Activated CD4-positive, alpha-beta memory T cell treated with anti-CD3 and anti-CD28 coated beads for 36 hours (primary cell): ENCODE measurements around the gene ATMIN. TPM values are rescaled to one million over a fixed set of nuclear protein-coding genes. Genes with fewer than 3 reads are reported as not detected.

Experiments used
- CTCF ChIA-PET: fragments of 350-600 bp; sonication (Branson Sonifier 250); formaldehyde crosslinking; loops from one replicate; lab custom pipeline; 2021; ENCODE audit warnings: antibody characterized with exemption, inconsistent platforms; lab: Charles Lee
- POLR2A ChIA-PET: fragments of 350-600 bp; sonication (Branson Sonifier 250); formaldehyde crosslinking; loops from one replicate; lab custom pipeline; 2021; ENCODE audit warnings: antibody characterized with exemption; lab: Charles Lee
- DNase-seq: peaks from one replicate; pipeline ENCODE4 v3.0.0-alpha.2; 2020
- H3K27ac Mint-ChIP-seq: one replicate; pipeline ENCODE4 v1.8.0; 2021; ENCODE audit warnings: mixed read lengths
- H3K27me3 Mint-ChIP-seq: one replicate; pipeline ENCODE4 v1.8.0; 2021; ENCODE audit warnings: mixed read lengths
- H3K36me3 Mint-ChIP-seq: one replicate; pipeline ENCODE4 v1.8.0; 2021; ENCODE audit warnings: mixed read lengths
- H3K4me1 Mint-ChIP-seq: one replicate; pipeline ENCODE4 v1.8.0; 2021; ENCODE audit warnings: low read depth, mixed read lengths
- H3K4me3 Mint-ChIP-seq: one replicate; pipeline ENCODE4 v1.8.0; 2021; ENCODE audit warnings: mild to moderate bottlenecking, mixed read lengths
- H3K9me3 Mint-ChIP-seq: one replicate; pipeline ENCODE4 v1.8.0; 2021; ENCODE audit warnings: mixed read lengths
- intact Hi-C: fragments of 100-400 bp; cut with micrococcal nuclease; formaldehyde crosslinking; loops from one replicate; pipeline ENCODE4 v1.15.1; 2023
- total RNA-seq, 2 experiments: library from RNA; stranded (reverse); gene quantifications; one replicate each; pipeline ENCODE4 v1.2.3, GENCODE V29; 2021

Gene ATMIN
- total RNA-seq, 2 experiments from 2014 or later, result 19.3 to 21.3 TPM

DNA sequence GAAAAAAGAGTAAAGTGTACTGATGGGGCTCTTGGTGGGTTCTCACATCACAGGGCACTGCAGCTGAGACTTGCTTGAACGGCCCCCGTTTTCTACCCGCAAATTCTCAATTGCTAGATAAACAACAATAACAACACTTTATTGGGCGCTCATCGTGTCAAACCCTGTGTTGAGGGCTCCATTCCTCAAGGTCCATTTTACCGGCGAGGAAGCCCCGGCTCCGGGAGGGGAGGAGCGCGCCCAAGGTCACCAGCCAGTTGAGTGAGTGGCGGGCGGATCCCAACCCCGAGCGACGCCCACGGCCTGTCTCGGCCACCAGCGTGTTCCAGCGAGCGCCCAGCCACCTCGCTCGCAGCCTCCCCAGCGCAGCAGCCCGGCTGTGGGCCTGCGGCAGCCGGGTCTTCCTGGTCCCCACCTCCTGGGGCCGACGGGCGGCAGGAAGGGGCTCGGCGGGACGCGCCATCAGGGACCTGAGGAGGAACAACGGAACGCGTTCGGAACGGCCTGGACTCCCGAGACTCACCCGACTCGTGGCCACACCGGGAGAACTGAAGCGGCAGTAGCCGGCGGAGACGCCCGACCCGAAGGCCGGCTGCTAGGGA, 29.3 kb upstream of the ATMIN start:
- Mint-ChIP-seq H3K9me3 (no peaks in the 10 kb centered on the region), H3K4me1 (peaks cover 48% of the 10 kb centered on the region), H3K27ac (peak overlapping the region; percentile 98), H3K36me3 (peaks cover 24% of the 10 kb centered on the region), H3K4me3 (peak overlapping the region; percentile 88), H3K27me3 (no peaks in the 10 kb centered on the region)
- CTCF ChIA-PET, result interaction anchor here (1.3 to 8.5 kb wide), 3 partner anchors 9 to 27 kb away, joined by 4 to 139 read pairs (median 13); partner anchors contain the start of gene ATMIN
- POLR2A ChIA-PET, result interaction anchor here (0.9 to 1.1 kb wide), 5 partner anchors 8 to 426 kb away, joined by 3 to 8 read pairs (median 4); partner anchors contain the start of genes ATMIN and C16orf46
- peak; percentile 85 for DNase-seq
- intact Hi-C loops, result loop anchor here (2.0 to 10.0 kb wide), 5 partner anchors 200 to 1648 kb away; partner anchors contain the start of gene GAN

DNA sequence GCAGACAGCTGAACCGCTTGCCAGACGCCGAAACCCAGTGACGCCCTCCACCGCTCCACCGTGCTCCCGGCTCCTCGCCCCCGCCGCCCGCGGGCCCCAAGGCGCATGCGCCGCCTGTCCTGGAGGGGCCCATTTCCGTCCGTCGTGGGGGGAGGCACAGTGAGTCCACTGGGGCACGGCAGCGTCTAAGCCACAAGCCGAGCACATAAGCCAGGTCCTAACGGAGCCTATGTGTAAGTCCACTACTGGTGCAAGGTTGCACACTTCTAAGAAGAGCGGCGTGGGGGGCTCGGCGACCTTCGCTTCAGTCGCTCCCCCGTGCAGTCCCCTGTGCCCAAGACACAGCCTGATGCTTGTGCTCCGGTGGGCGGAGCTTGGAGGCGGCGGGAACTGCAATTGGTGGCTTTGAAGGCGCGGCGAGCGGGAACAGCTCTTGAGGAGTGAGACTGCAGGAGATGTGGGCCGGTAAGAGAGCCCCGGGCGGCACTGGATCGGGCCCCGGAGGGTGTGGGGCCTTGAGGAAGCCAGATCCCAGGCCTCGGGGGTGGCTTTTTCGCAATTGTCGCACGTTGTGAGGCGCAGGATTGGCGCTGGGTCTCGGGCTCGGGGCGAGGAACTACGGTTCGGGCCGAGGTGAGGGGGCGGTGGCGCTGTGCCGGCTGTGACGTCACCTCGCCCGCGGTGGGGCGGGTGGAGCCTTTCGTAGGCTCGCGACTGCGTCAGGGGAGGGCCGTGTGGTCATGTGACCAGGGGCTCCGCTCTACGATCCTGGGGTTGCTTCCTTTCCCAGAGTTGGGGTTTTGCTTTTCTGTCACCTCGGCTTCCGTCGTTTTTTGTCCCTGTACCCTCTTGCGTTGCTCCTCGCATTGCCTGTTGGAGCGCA, 28.6 kb upstream of the ATMIN start, which contains the start of the genes CENPN and CMC2:
CENPN (plus strand) TSS at position 402 of the 883 bp plus-strand sequence. CDS start 4,726 bp downstream, outside the sequence.
CMC2 (minus strand) TSS at position 73 of the 883 bp plus-strand sequence. CDS start 9,491 bp downstream, outside the sequence.
- H3K27ac Mint-ChIP-seq, result peak within 1 kb of the TSS; percentile 98
- H3K4me1 Mint-ChIP-seq, result peaks cover 41% of the 10 kb centered on the region
- H3K9me3 Mint-ChIP-seq, result no peaks in the 10 kb centered on the region
- intact Hi-C loops, result loop anchor here (1.0 to 10.0 kb wide), 7 partner anchors 28 to 1648 kb away; partner anchors contain the start of genes ATMIN and GAN
- peak within 1 kb of the TSS; percentile 88 for H3K4me3 Mint-ChIP-seq
- ChIA-PET CTCF (interaction anchor here (8.5 kb wide), 1 partner anchor 26 kb away, joined by 139 read pairs; the partner anchor contains the start of gene ATMIN), POLR2A (interaction anchor here (0.9 to 1.0 kb wide), 4 partner anchors 10 to 427 kb away, joined by 3 to 8 read pairs (median 4); partner anchors contain the start of genes ATMIN and C16orf46)
- DNase-seq, result peak; percentile 98
- peaks cover 25% of the 10 kb centered on the region for H3K36me3 Mint-ChIP-seq
- H3K27me3 Mint-ChIP-seq, result no peaks in the 10 kb centered on the region

DNA sequence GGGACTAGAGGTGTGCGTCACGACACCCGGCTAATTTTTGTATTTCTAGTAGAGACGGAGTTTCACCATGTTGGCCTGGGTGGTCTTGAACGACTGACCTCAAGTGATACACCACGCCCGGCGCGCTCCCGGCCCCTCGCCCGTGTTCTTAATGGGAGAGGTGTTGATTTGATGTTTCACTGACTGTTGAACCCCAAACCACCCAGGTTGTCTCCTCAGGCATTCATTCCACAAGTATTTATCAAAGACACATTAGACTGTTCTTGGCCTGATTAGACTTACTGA, 27.2 kb upstream of the ATMIN start:
- Mint-ChIP-seq H3K4me3 (peak overlapping the region; percentile 88), H3K9me3 (no peaks in the 10 kb centered on the region), H3K27ac (peak overlapping the region; percentile 98), H3K36me3 (peaks cover 31% of the 10 kb centered on the region), H3K27me3 (no peaks in the 10 kb centered on the region), H3K4me1 (peaks cover 28% of the 10 kb centered on the region)
- DNase-seq, result no peak
- POLR2A ChIA-PET, result no interaction called here
- CTCF ChIA-PET, result interaction anchor here (0.7 kb wide), 1 partner anchor 84 kb away, joined by 3 read pairs; no protein-coding TSS in a partner anchor
- intact Hi-C loops, result loop anchor here (5.0 to 10.0 kb wide), 4 partner anchors 306 to 1646 kb away; partner anchors contain the start of gene GAN

DNA sequence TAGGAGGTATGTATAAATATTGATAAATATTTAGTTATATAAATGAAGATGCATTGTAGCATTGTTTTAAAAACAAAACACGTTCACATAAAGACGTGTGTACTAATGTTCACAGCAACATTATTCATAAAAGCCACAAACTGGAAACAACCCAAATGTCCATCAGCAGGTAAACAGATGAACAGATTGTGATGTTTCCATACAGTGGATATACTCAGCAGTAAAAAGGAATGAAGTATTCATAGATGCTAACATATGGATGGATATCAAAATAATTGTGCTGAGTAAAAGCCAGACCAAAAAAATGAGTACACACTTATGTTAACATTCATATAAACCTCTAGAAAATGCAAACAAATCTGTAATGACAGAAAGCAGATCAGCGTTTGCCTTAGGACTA, 22.7 kb upstream of the ATMIN start:
- CTCF ChIA-PET, result no interaction called here

DNA sequence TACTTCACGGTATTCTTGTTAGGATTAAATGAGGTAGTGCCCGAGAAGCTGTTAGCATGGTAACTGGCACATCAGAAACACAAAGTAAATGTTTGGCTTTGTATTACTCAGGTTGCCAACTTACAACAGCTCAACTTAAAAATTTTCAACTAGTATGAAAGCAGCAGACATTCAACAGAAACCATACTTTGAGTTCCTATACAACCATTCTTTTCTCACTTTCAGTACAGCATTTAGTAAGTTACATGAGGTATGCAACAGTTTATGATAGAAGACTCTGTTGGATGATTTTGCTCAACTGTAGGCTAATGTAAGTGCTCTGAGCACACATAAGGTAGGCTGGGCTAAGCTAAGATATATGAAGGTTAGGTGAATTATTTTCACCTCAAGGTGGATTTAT, 21.0 kb upstream of the ATMIN start:
- POLR2A ChIA-PET, result interaction anchor here (0.8 to 1.1 kb wide), 2 partner anchors 9 to 14 kb away, joined by 3 read pairs; no protein-coding TSS in a partner anchor

More for the DNA sequence above, 22.7 kb upstream of the ATMIN start:
- intact Hi-C loops, result no loop called here
- POLR2A ChIA-PET, result no interaction called here
- Mint-ChIP-seq H3K36me3 (peaks cover 57% of the 10 kb centered on the region), H3K27me3 (no peaks in the 10 kb centered on the region), H3K4me3 (no peak overlapping the region), H3K9me3 (no peaks in the 10 kb centered on the region), H3K4me1 (peaks cover 14% of the 10 kb centered on the region), H3K27ac (no peak overlapping the region)
- DNase-seq, result no peak

DNA sequence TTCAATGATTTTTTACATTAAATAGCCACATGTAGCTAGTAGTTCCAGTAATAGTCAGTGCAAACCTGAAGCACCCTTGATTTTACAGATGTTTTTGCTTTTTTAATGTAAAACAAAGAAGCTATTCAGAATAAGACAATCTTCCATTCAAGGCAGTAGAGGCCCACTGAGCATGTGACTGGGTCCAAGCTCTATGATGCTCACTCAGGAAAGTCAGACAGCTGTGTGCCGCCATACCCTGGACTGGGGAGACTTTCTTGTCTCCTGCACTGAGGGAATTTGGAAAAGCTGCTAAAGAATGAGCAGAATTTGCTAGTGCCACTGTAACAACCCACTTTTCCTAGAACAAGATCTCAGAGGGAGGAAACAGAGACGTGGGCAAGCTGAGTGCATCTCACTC, 17.1 kb upstream of the ATMIN start:
- Mint-ChIP-seq H3K27me3 (no peaks in the 10 kb centered on the region), H3K9me3 (no peaks in the 10 kb centered on the region), H3K27ac (no peak overlapping the region), H3K4me1 (peaks cover 8% of the 10 kb centered on the region), H3K4me3 (no peak overlapping the region), H3K36me3 (peaks cover 56% of the 10 kb centered on the region)
- DNase-seq, result no peak
- CTCF ChIA-PET, result interaction anchor here (0.6 to 1.5 kb wide), 7 partner anchors 8 to 282 kb away, joined by 3 to 7 read pairs (median 3); partner anchors contain the start of gene ATMIN
- intact Hi-C loops, result no loop called here
- POLR2A ChIA-PET, result no interaction called here

More for the DNA sequence above, 21.0 kb upstream of the ATMIN start:
- DNase-seq, result no peak
- intact Hi-C loops, result no loop called here
- Mint-ChIP-seq H3K9me3 (no peaks in the 10 kb centered on the region), H3K36me3 (peaks cover 60% of the 10 kb centered on the region), H3K27ac (peak overlapping the region; percentile 52), H3K4me3 (no peak overlapping the region), H3K27me3 (no peaks in the 10 kb centered on the region), H3K4me1 (peaks cover 8% of the 10 kb centered on the region)
- CTCF ChIA-PET, result interaction anchor here (0.7 to 2.4 kb wide), 4 partner anchors 9 to 62 kb away, joined by 3 to 20 read pairs (median 4); partner anchors contain the start of genes ATMIN and C16orf46

DNA sequence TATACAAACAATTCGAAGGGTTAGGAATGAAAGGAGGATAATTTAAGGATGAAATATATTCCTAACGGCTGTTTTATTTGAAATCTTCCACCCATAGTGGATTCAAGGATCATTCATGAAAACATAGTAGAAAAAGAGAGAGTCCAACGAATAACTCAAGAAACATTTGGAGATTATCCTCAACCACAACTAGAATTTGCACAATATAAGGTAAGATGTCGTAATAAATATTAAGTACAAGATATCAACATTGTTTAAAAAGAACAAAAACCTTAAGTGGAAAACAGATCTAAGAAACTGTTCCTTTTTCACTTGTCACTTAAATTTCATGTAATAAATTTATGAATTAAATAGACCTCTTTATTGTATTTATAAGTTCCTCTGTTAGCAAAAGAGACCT, 9.2 kb upstream of the ATMIN start:
- Mint-ChIP-seq H3K36me3 (peaks cover 48% of the 10 kb centered on the region), H3K27me3 (no peaks in the 10 kb centered on the region)
- CTCF ChIA-PET, result no interaction called here

DNA sequence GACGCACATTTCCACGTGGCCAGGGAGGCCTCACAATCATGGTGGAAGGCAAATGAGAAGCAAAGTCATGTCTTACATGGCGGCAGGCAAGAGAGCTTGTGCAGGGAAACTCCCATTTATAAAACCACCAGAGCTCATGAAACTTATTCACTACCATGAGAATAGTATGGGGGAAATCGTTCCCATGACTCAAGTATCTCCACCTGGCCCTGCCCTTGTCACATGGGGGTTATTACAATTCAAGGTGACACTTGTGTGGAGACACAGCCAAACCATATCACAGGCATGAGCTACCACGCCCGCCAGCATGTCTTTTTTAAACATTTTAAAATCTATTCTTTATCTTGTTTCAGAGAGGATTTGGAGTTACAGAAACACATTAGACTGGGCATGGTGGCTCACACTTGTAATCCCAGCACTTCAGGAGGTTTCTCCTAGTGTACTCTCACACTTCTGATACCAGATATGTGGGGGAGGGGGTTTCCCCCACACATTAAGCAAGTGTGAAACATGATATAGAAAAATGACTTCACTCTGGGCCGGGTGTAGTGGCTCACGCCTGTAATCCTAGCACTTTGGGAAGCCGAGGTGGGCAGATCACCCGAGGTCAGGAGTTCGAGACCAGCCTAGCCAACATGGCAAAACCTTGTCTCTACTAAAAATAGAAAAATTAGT, 5.6 kb upstream of the ATMIN start:
- peaks cover 6% of the 10 kb centered on the region for H3K4me1 Mint-ChIP-seq
- H3K4me3 Mint-ChIP-seq, result no peak overlapping the region
- DNase-seq, result peak; percentile 40
- peak overlapping the region; percentile 10 for H3K27ac Mint-ChIP-seq
- ChIA-PET POLR2A (interaction anchor here (1.0 kb wide), 1 partner anchor 47 kb away, joined by 5 read pairs; the partner anchor contains the start of gene C16orf46), CTCF (interaction anchor here (9.6 kb wide), 1 partner anchor 27 kb away, joined by 139 read pairs; the partner anchor contains the start of genes CENPN and CMC2)
- peaks cover 36% of the 10 kb centered on the region for H3K36me3 Mint-ChIP-seq
- no peaks in the 10 kb centered on the region for H3K27me3 Mint-ChIP-seq
- intact Hi-C loops, result loop anchor here (10.0 kb wide), 1 partner anchor 285 kb away; the partner anchor contains the start of gene GAN
- peaks cover 3% of the 10 kb centered on the region for H3K9me3 Mint-ChIP-seq

More for the DNA sequence above, 9.2 kb upstream of the ATMIN start:
- DNase-seq, result no peak
- peaks cover 6% of the 10 kb centered on the region for H3K4me1 Mint-ChIP-seq
- peaks cover 3% of the 10 kb centered on the region for H3K9me3 Mint-ChIP-seq
- no peak overlapping the region for H3K27ac Mint-ChIP-seq
- intact Hi-C loops, result no loop called here
- no peak overlapping the region for H3K4me3 Mint-ChIP-seq
- POLR2A ChIA-PET, result no interaction called here

DNA sequence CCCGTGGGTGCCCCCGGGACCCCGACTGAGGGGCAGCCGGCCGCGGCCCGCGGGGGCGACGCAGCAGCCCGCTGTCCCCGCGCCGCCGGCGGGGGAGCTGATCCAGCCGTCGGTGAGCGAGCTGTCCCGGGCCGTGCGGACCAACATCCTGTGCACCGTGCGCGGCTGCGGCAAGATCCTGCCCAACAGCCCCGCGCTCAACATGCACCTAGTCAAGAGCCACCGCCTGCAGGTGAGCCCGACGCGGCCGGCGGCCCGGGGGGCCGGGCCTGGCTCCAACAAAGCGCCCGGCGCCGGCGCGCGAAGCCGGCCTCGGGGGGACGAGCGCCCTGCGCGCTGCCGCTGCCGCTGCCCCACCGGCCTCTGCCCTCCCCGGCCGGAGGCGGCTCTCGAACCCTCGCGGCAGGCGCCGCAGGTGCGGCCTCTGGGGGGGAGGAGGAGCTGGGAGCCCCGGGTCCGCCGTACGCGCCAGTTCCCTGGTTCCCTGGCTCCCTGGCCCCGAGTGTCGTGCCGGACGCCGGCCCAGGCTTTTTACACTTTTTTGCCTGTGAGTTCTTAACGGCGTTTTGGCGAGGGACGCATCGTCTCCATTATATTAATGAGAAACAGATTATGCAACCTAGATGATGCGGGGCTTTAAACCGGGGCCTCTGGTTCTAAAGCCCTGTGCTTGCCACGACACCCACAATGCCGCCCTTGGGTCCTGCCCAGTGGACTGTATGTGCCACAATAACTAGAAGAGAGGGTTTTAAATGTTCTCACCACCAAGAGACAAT, 521 bp downstream of the ATMIN start:
- intact Hi-C loops, result loop anchor here (1.0 to 10.0 kb wide), 5 partner anchors 29 to 703 kb away; partner anchors contain the start of genes C16orf46, CENPN, GAN and GCSH
- peaks cover 13% of the 10 kb centered on the region for H3K36me3 Mint-ChIP-seq
- DNase-seq, result peak; percentile 56
- H3K27ac Mint-ChIP-seq, result no peak overlapping the region
- ChIA-PET POLR2A (interaction anchor here (1.0 to 1.7 kb wide), 3 partner anchors 29 to 702 kb away, joined by 3 to 11 read pairs (median 8); partner anchors contain the start of genes C16orf46, CENPN and CMC2), CTCF (interaction anchor here (0.6 to 9.6 kb wide), 40 partner anchors 9 to 1287 kb away, joined by 3 to 139 read pairs (median 4); partner anchors contain the start of genes C16orf46, CENPN and CMC2)
- H3K27me3 Mint-ChIP-seq, result no peaks in the 10 kb centered on the region
- H3K4me1 Mint-ChIP-seq, result peaks cover 21% of the 10 kb centered on the region
- H3K9me3 Mint-ChIP-seq, result no peaks in the 10 kb centered on the region
- H3K4me3 Mint-ChIP-seq, result peak overlapping the region; percentile 79

DNA sequence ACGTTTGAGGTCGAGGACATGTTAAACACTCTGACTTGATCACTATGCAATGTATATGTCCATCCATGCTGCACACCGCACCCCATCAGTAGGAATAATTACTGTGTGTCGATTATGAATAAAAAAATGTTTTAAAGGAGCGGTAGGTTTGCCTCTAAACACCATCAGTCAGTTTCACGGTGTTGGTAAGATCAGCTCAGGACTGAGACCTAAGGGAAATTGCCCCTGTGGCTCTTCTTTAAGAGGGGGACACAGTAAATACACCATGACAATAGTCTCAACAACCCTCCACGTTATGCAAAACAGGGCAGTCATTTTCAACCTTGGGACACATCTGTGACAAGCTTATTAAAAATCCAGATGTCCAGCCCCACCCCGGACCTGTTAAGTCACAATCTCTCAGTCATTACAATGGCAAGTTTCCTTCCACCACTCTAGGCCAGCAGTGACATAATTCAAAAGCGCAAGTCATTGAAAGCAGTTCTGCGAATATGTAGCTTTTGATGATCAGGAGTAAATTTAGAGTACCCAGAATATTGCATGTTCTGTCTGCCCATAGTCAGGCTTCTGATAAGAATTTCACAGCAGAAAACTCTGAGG, 1.2 kb downstream of the ATMIN start:
- intact Hi-C loops, result loop anchor here (1.0 to 10.0 kb wide), 2 partner anchors 59 to 278 kb away; partner anchors contain the start of genes GAN and GCSH
- H3K36me3 Mint-ChIP-seq, result peaks cover 13% of the 10 kb centered on the region
- no peaks in the 10 kb centered on the region for H3K27me3 Mint-ChIP-seq
- ChIA-PET CTCF (interaction anchor here (1.1 to 9.6 kb wide), 11 partner anchors 13 to 697 kb away, joined by 3 to 139 read pairs (median 16); partner anchors contain the start of genes C16orf46, CENPN and CMC2), POLR2A (interaction anchor here (1.1 to 1.7 kb wide), 3 partner anchors 15 to 40 kb away, joined by 3 to 11 read pairs (median 8); partner anchors contain the start of genes C16orf46, CENPN and CMC2)
- no peak for DNase-seq
- H3K4me3 Mint-ChIP-seq, result peak overlapping the region; percentile 79
- peaks cover 21% of the 10 kb centered on the region for H3K4me1 Mint-ChIP-seq
- H3K9me3 Mint-ChIP-seq, result no peaks in the 10 kb centered on the region
- H3K27ac Mint-ChIP-seq, result no peak overlapping the region
